SK-N-SH treated with all-trans-retinoic acid at 6 μM for 48 hours (cell line): Measurements from ENCODE around the gene LBHD2.
"Not testable (repeated sequence)": the region's sequence is repeated elsewhere in the genome, so short reads cannot be mapped to it uniquely, and the experiment has no call there.

Experiments used
- ATAC-seq: fragments of 200-7000 bp; cut with Tn5 transposase; 3 replicates; pipeline ENCODE4 v1.9.1; 2020; ENCODE audit warnings: mild to moderate bottlenecking, moderate library complexity
- BACH2 ChIP-seq: fragments of 250-450 bp; sonication (Bioruptor Pico); IDR thresholded peaks from 2 replicates; pipeline ENCODE4 v1.9.0; 2021; ENCODE audit warnings: mild to moderate bottlenecking, borderline replicate concordance
- ESRRG ChIP-seq: fragments of 250-450 bp; sonication (Bioruptor Pico); IDR thresholded peaks from 2 replicates; pipeline ENCODE4 v1.6.1; 2021; ENCODE audit warnings: mild to moderate bottlenecking
- ISL1 ChIP-seq: fragments of 250-450 bp; sonication (Bioruptor Pico); IDR thresholded peaks from 2 replicates; pipeline ENCODE4 v2.1.2; 2022; ENCODE audit warnings: mild to moderate bottlenecking, moderate library complexity
- OSR1 ChIP-seq: fragments of 250-450 bp; sonication (Bioruptor Pico); IDR thresholded peaks from 2 replicates; pipeline ENCODE4 v1.8.0; 2022; ENCODE audit warnings: moderate library complexity, mild to moderate bottlenecking, inconsistent platforms
- PPARA ChIP-seq: fragments of 250-450 bp; sonication (Bioruptor Pico); IDR thresholded peaks from 2 replicates; pipeline ENCODE4 v1.5.0; 2020; ENCODE audit warnings: mild to moderate bottlenecking, borderline replicate concordance
- RARB ChIP-seq: fragments of 250-450 bp; sonication (Bioruptor Pico); IDR thresholded peaks from 2 replicates; pipeline ENCODE4 v1.8.0; 2021; ENCODE audit warnings: mild to moderate bottlenecking, moderate library complexity
- SNAI2 ChIP-seq: fragments of 250-450 bp; sonication (Bioruptor Pico); IDR thresholded peaks from 2 replicates; pipeline ENCODE4 v1.5.0; 2020; ENCODE audit warnings: mild to moderate bottlenecking, moderate library complexity
- TCF4 ChIP-seq: fragments of 250-450 bp; sonication (Bioruptor Pico); IDR thresholded peaks from 2 replicates; pipeline ENCODE4 v1.8.0; 2021; ENCODE audit warnings: mild to moderate bottlenecking, moderate library complexity, borderline replicate concordance
- ZC3H10 ChIP-seq: fragments of 250-450 bp; sonication (Bioruptor Pico); IDR thresholded peaks from 2 replicates; pipeline ENCODE4 v1.5.1; 2021; ENCODE audit warnings: mild to moderate bottlenecking, moderate library complexity
- ZFP3 ChIP-seq: fragments of 250-450 bp; sonication (Bioruptor Pico); IDR thresholded peaks from 2 replicates; pipeline ENCODE4 v1.5.0; 2020; ENCODE audit warnings: mild to moderate bottlenecking, moderate library complexity
- ZFP30 ChIP-seq: fragments of 450-650 bp; formaldehyde crosslinking; IDR thresholded peaks from 2 replicates; pipeline ENCODE4 v1.5.0; 2022; ENCODE audit warnings: mild to moderate bottlenecking, moderate library complexity
- ZNF565 ChIP-seq: fragments of 450-650 bp; formaldehyde crosslinking; conservative IDR thresholded peaks from 2 replicates; pipeline ENCODE4 v1.5.0; 2020; ENCODE audit warnings: low read depth, mild to moderate bottlenecking, moderate library complexity
- TF ChIP-seq, protein P1 (sequence below): fragments of 250-450 bp; sonication (Bioruptor Pico); IDR thresholded peaks from 2 replicates; pipeline ENCODE4 v1.5.1; 2021; ENCODE audit warnings: mild to moderate bottlenecking, moderate library complexity
- TF ChIP-seq, protein P2 (sequence below): fragments of 250-450 bp; sonication (Bioruptor Pico); IDR thresholded peaks from 2 replicates; pipeline ENCODE4 v1.5.1; 2020; ENCODE audit warnings: low read depth, mild to moderate bottlenecking, moderate library complexity
- TF ChIP-seq, protein P3 (sequence below): fragments of 250-450 bp; sonication (Bioruptor Pico); IDR thresholded peaks from 2 replicates; pipeline ENCODE4 v1.8.0; 2020; ENCODE audit warnings: mild to moderate bottlenecking, moderate library complexity, borderline replicate concordance

LBHD2 gene

DNA sequence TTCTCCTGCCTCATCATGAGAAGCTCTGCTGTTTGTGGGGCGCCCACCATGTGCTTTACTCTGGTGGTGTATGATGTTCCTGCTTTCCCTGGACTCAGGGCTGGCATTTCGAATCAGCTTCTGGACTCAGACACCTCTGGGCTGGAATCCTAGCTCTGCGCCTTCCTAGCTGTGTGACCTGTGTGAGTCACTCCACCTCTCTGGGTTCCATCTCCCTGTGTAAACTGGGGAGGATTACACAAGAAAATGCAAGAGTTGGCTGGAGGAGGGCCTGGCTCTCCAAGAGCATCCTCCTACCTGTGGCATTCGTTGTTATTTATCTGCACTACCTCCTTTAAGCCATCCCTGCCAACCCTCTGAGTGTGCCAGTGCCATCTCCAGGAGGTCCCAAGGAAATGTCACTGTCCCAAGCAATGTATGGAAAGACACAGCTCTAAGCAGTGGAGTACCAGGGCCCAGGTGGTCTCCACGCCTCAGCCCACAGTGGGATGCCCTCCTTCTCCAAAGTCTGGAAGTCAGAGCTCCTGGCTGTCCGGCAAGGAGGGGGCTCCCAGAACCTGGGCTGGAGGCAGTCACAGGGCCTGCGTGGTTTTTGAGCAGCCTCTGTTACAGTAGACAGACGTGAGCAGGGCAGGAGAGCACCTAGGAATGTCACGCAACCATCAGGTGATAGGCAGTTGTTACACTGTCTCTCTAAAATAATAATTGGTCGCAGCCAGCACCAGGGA, 32.0 kb downstream of the LBHD2 start:
- TF ChIP-seq, protein P1, sequence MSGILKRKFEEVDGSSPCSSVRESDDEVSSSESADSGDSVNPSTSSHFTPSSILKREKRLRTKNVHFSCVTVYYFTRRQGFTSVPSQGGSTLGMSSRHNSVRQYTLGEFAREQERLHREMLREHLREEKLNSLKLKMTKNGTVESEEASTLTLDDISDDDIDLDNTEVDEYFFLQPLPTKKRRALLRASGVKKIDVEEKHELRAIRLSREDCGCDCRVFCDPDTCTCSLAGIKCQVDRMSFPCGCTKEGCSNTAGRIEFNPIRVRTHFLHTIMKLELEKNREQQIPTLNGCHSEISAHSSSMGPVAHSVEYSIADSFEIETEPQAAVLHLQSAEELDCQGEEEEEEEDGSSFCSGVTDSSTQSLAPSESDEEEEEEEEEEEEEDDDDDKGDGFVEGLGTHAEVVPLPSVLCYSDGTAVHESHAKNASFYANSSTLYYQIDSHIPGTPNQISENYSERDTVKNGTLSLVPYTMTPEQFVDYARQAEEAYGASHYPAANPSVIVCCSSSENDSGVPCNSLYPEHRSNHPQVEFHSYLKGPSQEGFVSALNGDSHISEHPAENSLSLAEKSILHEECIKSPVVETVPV (CRISPR knock-in tag) = no peak
- ATAC-seq = no peak

- TF ChIP-seq, protein P2, sequence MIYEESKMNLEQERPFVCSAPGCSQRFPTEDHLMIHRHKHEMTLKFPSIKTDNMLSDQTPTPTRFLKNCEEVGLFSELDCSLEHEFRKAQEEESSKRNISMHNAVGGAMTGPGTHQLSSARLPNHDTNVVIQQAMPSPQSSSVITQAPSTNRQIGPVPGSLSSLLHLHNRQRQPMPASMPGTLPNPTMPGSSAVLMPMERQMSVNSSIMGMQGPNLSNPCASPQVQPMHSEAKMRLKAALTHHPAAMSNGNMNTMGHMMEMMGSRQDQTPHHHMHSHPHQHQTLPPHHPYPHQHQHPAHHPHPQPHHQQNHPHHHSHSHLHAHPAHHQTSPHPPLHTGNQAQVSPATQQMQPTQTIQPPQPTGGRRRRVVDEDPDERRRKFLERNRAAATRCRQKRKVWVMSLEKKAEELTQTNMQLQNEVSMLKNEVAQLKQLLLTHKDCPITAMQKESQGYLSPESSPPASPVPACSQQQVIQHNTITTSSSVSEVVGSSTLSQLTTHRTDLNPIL (CRISPR knock-in tag) = no peak
- TF ChIP-seq BACH2 = no peak
- ATAC-seq = no peak
These were observed 32.6 kb downstream of the LBHD2 start for GRCh38 chr14:103116636-103117035.

DNA sequence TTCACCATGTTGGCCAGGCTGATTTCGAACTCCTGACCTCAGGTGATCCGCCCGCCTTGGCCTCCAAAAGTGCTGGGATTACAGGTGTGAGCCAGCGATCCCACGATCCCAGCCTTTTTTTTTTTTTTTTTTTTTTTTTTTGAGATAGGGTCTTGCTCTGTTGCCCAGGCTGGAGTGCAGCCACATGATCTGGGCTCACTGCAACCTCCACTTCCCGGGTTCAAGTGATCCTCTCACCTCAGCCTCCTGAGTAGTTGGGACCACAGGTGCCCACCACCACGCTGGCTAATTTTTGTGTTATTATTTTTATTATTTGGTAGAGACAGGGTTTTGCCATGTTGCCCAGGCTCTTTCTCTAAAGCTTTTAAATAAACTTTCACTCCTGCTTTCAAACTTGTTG, 33.5 kb downstream of the LBHD2 start:
- ATAC-seq = not testable (repeated sequence)

DNA sequence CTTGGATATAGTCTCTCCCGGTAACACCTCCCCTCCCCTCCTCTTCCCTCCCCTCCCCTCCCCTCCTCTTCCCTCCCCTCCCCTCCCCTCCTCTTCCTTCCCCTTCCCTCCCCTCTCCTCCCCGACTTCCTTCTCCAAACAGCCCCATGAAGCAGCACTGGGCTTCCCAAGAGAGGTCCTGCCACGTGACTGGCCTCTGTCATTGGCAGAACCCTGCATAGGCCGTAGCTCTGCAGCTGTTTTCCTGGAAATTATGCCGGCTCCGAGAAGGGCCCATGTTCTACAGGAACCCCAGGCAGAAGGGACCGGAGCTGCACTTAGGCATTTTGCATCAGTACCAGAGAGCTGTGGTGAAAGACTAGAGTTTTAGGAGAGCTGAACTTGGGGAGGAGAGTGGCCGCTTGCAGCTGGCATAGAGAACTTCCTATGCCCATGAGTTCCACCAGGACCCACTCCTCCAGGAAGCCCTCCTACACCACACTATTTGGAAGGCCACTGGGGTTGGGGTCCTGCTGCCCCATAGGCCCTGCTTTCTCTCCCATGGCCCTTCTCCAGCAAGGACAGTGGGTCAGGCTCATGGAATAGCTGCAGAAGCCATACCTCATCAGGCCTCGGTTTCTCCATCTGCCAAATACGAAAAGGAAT, 34.1 kb downstream of the LBHD2 start:
- TF ChIP-seq SNAI2 (CRISPR knock-in tag) (no peak), ZC3H10 (CRISPR knock-in tag) (no peak), TCF4 (CRISPR knock-in tag) (no peak), ISL1 (CRISPR knock-in tag) (no peak), ZNF565 (CRISPR knock-in tag) (no peak), OSR1 (CRISPR knock-in tag) (no peak), RARB (CRISPR knock-in tag) (no peak), BACH2 (no peak), ESRRG (CRISPR knock-in tag) (no peak), PPARA (no peak)
- TF ChIP-seq, protein P2 (CRISPR knock-in tag) = no peak
- TF ChIP-seq, protein P1 (CRISPR knock-in tag) = no peak
- ATAC-seq = no peak

DNA sequence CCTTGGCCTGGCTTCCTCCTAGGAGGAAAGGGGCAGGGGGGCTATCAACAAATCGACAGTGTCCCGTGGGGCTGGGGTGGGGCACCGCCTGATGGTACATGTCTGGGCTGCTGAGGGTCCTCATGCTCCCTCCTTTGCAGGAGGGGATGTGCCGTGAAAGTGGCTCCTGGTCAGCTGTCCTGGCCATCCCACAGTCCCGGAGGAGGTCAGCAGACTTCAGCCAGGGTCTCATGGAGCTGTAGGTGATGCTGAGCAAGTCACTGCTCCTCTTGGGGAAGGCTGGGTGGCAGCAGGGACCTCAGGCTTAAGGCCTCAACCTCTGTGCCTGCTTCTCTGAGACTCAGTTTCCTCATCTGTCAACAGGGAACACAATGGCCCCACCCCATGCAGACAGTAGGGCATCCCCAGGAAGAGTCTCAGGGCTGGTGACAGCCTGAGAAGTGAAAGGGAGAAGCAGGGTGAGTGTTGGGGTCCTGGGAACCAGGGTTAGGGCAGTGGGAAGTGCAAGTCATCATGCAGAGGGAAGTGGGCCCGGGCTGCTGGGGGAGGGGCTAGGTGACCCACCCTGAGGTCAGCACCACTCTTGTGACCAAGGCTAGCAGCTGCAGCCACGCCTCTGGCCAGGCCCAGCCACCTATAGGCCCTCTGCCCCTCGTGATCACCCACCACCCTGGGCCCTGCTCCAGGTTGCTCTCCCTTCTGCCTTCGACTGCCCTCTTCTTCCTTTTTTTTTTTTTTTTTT, 34.8 kb downstream of the LBHD2 start:
- no peak for ATAC-seq
- TF ChIP-seq ZFP3 (CRISPR knock-in tag) (no peak), ZNF565 (CRISPR knock-in tag) (no peak), SNAI2 (CRISPR knock-in tag) (no peak), RARB (CRISPR knock-in tag) (no peak), TCF4 (CRISPR knock-in tag) (no peak), ISL1 (CRISPR knock-in tag) (no peak), ZFP30 (CRISPR knock-in tag) (no peak)
- TF ChIP-seq, protein P1 (CRISPR knock-in tag) = no peak
- TF ChIP-seq, protein P3, sequence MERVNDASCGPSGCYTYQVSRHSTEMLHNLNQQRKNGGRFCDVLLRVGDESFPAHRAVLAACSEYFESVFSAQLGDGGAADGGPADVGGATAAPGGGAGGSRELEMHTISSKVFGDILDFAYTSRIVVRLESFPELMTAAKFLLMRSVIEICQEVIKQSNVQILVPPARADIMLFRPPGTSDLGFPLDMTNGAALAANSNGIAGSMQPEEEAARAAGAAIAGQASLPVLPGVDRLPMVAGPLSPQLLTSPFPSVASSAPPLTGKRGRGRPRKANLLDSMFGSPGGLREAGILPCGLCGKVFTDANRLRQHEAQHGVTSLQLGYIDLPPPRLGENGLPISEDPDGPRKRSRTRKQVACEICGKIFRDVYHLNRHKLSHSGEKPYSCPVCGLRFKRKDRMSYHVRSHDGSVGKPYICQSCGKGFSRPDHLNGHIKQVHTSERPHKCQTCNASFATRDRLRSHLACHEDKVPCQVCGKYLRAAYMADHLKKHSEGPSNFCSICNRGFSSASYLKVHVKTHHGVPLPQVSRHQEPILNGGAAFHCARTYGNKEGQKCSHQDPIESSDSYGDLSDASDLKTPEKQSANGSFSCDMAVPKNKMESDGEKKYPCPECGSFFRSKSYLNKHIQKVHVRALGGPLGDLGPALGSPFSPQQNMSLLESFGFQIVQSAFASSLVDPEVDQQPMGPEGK = no peak

- not testable (repeated sequence) for ATAC-seq
These were observed 35.5 kb downstream of the LBHD2 start for GRCh38 chr14:103119527-103119926.
